Fibroblast of mammary gland (primary cell): ENCODE data around the gene HIVEP3.

Experiments used
- DNase-seq: peaks from one replicate; pipeline ENCODE4 v3.0.0-alpha.2; 2010; ENCODE audit warnings: low read depth
- H3K4me3 ChIP-seq: 2 replicates; pipeline ENCODE4 v1.5.1; 2011; ENCODE audit warnings: low read depth, mild to moderate bottlenecking, low read length, moderate library complexity; ENCODE audit not compliant: control insufficient read depth
- TF ChIP-seq, protein P1 (sequence below): conservative IDR thresholded peaks from 2 replicates; pipeline ENCODE4 v1.5.1; 2011; ENCODE audit warnings: low read depth, low read length, inconsistent platforms; ENCODE audit not compliant: control insufficient read depth, insufficient read depth

The HIVEP3 gene

DNA sequence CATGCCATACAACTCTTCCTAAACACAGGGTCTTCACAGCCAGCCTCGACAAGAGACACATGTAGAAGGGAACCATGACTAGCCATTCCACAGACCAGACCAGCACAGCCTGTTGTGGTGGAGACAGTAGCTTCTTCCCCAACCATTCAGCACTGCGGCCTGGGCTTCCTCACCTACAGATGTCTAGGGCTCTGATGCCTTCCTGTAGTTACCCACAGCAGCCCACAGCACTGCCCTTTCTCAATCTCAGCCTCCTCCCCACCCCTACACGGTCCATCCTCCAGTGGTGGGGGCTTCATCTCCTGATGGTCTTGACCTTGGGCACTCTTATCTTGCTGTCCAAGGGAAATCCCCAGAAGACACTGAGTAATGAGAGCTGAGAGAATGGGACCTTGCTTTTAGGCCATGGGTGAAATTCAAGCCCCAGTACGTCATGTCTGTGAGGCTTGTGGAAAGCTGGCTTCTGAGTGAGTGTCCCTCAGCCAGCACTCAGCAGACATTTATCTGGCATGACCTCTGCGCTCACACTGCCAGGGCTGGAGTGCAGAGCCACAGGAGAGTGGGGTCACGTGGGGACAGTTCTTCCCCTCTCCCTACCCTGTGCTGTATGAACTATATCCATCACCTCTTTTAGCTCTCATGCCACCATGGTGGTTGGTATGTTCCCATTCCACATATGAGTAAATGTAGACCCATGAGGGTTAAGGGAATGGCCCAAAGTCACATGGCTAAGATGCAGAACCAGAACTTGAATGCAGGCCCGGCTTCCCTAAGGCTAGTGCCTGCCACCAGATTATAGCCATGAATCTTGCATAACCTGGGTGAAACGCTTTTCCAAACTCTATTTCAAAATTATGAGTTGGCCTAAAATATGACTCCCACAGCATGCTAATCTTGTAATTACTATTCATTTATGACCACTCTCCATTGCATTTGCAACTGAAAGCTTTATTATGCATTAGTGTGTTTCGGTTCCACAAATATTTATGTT is 104.7 kb downstream of the HIVEP3 start:
- no peak overlapping the region for H3K4me3 ChIP-seq
- peak; percentile 40 for DNase-seq
- TF ChIP-seq, protein P1, sequence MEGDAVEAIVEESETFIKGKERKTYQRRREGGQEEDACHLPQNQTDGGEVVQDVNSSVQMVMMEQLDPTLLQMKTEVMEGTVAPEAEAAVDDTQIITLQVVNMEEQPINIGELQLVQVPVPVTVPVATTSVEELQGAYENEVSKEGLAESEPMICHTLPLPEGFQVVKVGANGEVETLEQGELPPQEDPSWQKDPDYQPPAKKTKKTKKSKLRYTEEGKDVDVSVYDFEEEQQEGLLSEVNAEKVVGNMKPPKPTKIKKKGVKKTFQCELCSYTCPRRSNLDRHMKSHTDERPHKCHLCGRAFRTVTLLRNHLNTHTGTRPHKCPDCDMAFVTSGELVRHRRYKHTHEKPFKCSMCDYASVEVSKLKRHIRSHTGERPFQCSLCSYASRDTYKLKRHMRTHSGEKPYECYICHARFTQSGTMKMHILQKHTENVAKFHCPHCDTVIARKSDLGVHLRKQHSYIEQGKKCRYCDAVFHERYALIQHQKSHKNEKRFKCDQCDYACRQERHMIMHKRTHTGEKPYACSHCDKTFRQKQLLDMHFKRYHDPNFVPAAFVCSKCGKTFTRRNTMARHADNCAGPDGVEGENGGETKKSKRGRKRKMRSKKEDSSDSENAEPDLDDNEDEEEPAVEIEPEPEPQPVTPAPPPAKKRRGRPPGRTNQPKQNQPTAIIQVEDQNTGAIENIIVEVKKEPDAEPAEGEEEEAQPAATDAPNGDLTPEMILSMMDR, result no peak

- no peak for DNase-seq
- TF ChIP-seq, protein P1, result no peak
These were observed 105.5 kb downstream of the HIVEP3 start for GRCh38 chr1:41813226-41813625.

DNA sequence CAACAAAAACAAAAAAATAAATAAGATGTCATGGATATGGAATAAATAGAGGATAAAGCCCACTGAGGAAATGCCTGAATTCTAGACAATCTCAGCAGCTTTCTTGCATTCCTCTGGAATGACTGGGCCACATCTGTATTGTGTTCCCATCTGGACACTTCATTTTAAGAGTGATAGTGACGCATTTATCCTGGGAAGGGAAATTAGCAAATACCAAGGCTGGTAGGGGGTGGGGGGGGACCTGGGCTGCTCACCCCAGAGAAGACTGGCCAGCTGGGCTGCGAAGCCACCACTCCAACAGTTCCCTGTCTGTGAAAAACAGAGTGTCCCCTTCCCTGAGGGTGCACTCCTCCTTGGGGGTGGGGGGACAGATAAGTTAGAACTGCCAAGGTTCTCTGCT is 106.3 kb downstream of the HIVEP3 start:
- DNase-seq, result peak; percentile 94
- TF ChIP-seq, protein P1, result no peak
- no peak overlapping the region for H3K4me3 ChIP-seq

More at GRCh38 chr1:41813226-41813625, 105.5 kb downstream of the HIVEP3 start:
- H3K4me3 ChIP-seq, result no peak overlapping the region

DNA sequence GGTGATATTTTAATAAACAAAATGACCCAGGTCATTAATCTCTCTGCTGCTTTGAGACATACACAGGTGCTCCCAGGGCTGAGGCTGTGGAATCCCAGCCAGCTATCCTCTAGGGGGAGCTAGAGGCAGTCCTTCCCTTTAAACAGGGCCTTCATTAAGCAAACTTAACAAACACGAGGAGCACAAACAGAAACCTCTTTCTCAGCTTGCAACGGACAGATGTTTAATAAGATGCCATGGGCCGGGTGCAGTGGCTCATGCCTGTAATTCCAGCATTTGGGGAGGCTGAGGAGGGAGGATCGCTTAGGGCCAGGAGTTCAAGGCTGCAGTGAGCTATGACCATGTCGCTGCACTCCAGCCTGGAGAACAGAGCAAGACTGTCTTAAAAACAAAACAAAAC is 106.7 kb downstream of the HIVEP3 start:
- DNase-seq, result peak; percentile 80

DNA sequence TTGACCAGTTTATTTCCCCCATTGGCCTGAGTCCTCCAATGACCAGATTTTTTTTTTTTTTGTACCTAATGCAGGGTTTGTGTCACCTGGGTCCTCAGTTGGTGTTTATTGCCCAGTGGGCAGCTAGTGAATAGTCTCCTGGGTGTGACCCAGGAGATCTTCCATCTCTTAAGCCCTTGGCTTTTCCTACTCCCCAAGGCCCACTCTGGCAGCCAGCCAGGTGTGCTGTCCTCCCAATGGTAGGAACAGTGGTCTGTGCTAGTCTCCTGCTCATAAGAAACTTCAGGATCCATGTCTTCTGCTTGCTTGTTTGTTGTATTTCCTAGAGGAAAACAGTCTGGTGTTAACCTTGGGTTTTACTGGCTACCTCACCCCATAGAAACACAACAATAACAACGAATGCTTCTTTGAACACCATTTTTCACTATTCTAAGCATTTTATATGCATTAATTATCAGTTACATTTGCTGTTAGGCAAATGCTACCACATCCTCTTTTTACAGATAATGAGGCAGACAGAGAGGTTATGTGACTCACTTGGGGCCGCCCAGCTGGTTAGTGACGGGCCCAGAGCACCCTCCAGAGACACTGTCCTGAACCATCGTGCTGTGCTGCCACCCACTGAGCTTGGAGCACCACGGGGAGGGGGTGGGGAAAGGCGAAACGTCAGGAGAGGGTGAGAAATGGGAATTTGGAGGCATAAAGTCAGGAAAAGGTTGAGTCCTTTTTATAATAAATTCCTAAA is 107.5 kb downstream of the HIVEP3 start:
- DNase-seq, result peak; percentile 58
- no peak overlapping the region for H3K4me3 ChIP-seq
- TF ChIP-seq, protein P1, result no peak

More for the DNA sequence above, 106.7 kb downstream of the HIVEP3 start:
- TF ChIP-seq, protein P1, result peak; percentile 83
- no peak overlapping the region for H3K4me3 ChIP-seq

DNA sequence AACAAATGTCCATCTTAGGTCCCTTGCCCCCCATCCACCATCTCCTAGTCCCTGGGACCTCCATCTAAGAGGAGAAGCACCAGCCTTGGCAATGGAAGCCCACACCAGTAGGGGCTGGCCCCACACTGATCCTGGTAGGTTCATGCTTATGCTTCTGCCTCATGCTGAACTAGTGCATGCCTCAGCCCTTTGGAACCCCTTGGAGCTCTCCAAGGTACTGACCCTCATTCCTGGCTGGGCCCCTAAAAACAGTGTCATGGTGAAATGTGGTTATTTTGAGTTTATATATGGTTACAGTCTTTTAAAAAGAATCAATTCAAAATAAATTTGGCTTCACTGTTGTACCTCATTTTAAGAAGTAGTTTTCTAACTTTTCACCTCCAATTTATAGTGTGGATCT is 108.3 kb downstream of the HIVEP3 start:
- TF ChIP-seq, protein P1, result no peak
- H3K4me3 ChIP-seq, result no peak overlapping the region
- peak; percentile 55 for DNase-seq
